Thyroid gland (tissue), 4 donors: ENCODE results near the gene SLC6A7.

Experiments
- CTCF ChIP-seq, 6 experiments: fragments of 200-600 bp in 3 of 6; fragments of 450-650 bp in 3 of 6; sonication (generic) in 3 of 6; IDR thresholded peaks; one replicate each; pipeline ENCODE4 v1.5.1; 2016 to 2019; ENCODE audit warnings: antibody characterized with exemption in 6 of 6, mild to moderate bottlenecking in 2 of 6, inconsistent platforms in 1 of 6, moderate library complexity in 1 of 6
- POLR2A ChIP-seq, 2 donors: fragments of 450-650 bp; IDR thresholded peaks; one replicate each; pipeline ENCODE4 v1.6.1; 2017; ENCODE audit warnings: antibody characterized with exemption in 2 of 2, mild to moderate bottlenecking in 2 of 2, moderate library complexity in 1 of 2

- TF ChIP-seq CTCF (IDR thresholded peaks at IDR 0.05): no peak
- TF ChIP-seq POLR2A (IDR thresholded peaks at IDR 0.05): no peak
These were observed 679 bp downstream of the SLC6A7 start for GRCh38 chr5:150190503-150190979.
